A549 (cell line): ENCODE results near the gene SNRNP40.

Experiments used
- MAFK ChIP-seq: fragments of 450-650 bp; IDR thresholded peaks from 2 replicates; pipeline ENCODE4 v1.6.1; 2014; ENCODE audit not compliant: partially characterized antibody
- POLR2A ChIP-seq: IDR thresholded peaks from 2 replicates; pipeline ENCODE4 v1.6.1; 2012; ENCODE audit warnings: mild to moderate bottlenecking, low read length
- RFX5 ChIP-seq: fragments of 450-650 bp; IDR thresholded peaks from 2 replicates; pipeline ENCODE4 v1.7.1; 2014; ENCODE audit warnings: antibody characterized with exemption, mild to moderate bottlenecking, moderate library complexity
- TF ChIP-seq, protein P1 (sequence below): fragments of >200 bp; sonication (Bioruptor Twin); formaldehyde crosslinking; IDR thresholded peaks from 3 replicates; pipeline ENCODE4 v1.5.1; 2016

DNA sequence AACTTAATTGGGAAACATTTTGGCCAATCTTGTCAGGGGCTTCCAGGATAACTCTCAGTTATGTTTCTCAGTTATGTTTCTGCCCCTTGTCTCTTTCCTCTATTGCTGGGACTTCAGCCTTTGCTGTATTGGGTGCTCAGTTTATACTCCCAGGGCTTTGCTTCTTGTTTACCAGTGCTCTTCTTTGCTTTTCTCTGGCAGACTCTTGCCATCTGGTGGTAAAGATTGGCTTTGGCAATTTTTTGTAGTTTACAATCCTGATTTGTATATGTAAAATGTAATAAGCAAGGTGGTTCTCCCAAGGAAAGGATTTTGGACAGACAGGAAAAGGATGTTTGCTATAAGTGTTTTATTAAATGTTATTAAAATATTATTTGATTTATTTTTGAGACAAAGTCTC is 38.4 kb upstream of the SNRNP40 start:
- TF ChIP-seq MAFK (no peak), POLR2A (no peak), RFX5 (no peak)
- TF ChIP-seq, protein P1, sequence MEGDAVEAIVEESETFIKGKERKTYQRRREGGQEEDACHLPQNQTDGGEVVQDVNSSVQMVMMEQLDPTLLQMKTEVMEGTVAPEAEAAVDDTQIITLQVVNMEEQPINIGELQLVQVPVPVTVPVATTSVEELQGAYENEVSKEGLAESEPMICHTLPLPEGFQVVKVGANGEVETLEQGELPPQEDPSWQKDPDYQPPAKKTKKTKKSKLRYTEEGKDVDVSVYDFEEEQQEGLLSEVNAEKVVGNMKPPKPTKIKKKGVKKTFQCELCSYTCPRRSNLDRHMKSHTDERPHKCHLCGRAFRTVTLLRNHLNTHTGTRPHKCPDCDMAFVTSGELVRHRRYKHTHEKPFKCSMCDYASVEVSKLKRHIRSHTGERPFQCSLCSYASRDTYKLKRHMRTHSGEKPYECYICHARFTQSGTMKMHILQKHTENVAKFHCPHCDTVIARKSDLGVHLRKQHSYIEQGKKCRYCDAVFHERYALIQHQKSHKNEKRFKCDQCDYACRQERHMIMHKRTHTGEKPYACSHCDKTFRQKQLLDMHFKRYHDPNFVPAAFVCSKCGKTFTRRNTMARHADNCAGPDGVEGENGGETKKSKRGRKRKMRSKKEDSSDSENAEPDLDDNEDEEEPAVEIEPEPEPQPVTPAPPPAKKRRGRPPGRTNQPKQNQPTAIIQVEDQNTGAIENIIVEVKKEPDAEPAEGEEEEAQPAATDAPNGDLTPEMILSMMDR = peak; percentile 60
